IMR-90 (cell line): Measurements from ENCODE around the gene TELO2. TPM values are rescaled to one million over a fixed set of nuclear protein-coding genes. Genes with fewer than 3 reads are reported as not detected.

Source experiments
- ATAC-seq: fragments of 200-7000 bp; cut with Tn5 transposase; 2 replicates; pipeline ENCODE4 v1.9.1; 2020; ENCODE audit warnings: low read depth, mild to moderate bottlenecking, moderate library complexity
- BruUV-seq: library from RNA; stranded (reverse); fragments of 400-500 nt; replicated peaks from 2 replicates; lab custom pipeline; 2021; lab: Mats Ljungman, UMichigan
- CTCF ChIA-PET: fragments of 300-600 bp; formaldehyde crosslinking; extraction: SDS; loops from one replicate; lab custom pipeline; 2021; ENCODE audit warnings: antibody characterized with exemption; lab: Yijun Ruan, JAX
- POLR2A ChIA-PET: fragments of 300-600 bp; sonication (Branson Sonifier 250); formaldehyde crosslinking; loops from one replicate; lab custom pipeline; 2022; ENCODE audit warnings: antibody characterized with exemption; ENCODE audit not compliant: unreplicated experiment; lab: Charles Lee
- DNase-seq: peaks from one replicate; pipeline ENCODE4 v3.0.0; 2013
- H2AFZ ChIP-seq: replicated peaks from 2 replicates; pipeline ENCODE3; 2013; ENCODE audit warnings: low read length, mild to moderate bottlenecking; ENCODE audit not compliant: poor library complexity
- H2AK5ac ChIP-seq: 2 replicates; pipeline ENCODE4 v1.6.1; 2013; ENCODE audit warnings: low read depth, low read length, inconsistent platforms
- H2AK9ac ChIP-seq: replicated peaks from 2 replicates; pipeline ENCODE3; 2013; ENCODE audit warnings: mild to moderate bottlenecking, low read depth, low read length, moderate library complexity; ENCODE audit not compliant: poor library complexity
- H2BK120ac ChIP-seq: 2 replicates; pipeline ENCODE4 v1.6.1; 2013; ENCODE audit warnings: low read depth, low read length, inconsistent platforms
- H2BK15ac ChIP-seq: 3 replicates; pipeline ENCODE4 v1.6.1; 2013; ENCODE audit warnings: low read depth, low read length, inconsistent platforms
- H2BK20ac ChIP-seq: 2 replicates; pipeline ENCODE4 v1.6.1; 2013; ENCODE audit warnings: low read depth, mild to moderate bottlenecking, inconsistent platforms, low read length, moderate library complexity
- H2BK5ac ChIP-seq: 2 replicates; pipeline ENCODE4 v1.6.1; 2013; ENCODE audit warnings: mild to moderate bottlenecking, low read depth, low read length, inconsistent platforms; ENCODE audit not compliant: poor library complexity, severe bottlenecking
- H3K14ac ChIP-seq: replicated peaks from 2 replicates; pipeline ENCODE4 v1.6.1; 2013; ENCODE audit warnings: low read depth, low read length, inconsistent platforms
- H3K18ac ChIP-seq: 2 replicates; pipeline ENCODE4 v1.6.1; 2013; ENCODE audit warnings: low read depth, low read length, control low read depth
- H3K23ac ChIP-seq: 2 replicates; pipeline ENCODE4 v1.6.1; 2013; ENCODE audit warnings: low read depth, low read length, inconsistent platforms
- H3K27ac ChIP-seq: 2 replicates; pipeline ENCODE4 v1.5.1; 2013; ENCODE audit warnings: mild to moderate bottlenecking, control low read depth, low read length; ENCODE audit not compliant: insufficient read depth
- H3K27me3 ChIP-seq: 2 replicates; pipeline ENCODE4 v1.6.1; 2013; ENCODE audit warnings: low read length; ENCODE audit not compliant: control insufficient read depth, insufficient read depth
- H3K36me3 ChIP-seq: 2 replicates; pipeline ENCODE4 v1.6.1; 2013; ENCODE audit warnings: low read length, mixed read lengths; ENCODE audit not compliant: control insufficient read depth, insufficient read depth
- H3K4ac ChIP-seq: 2 replicates; pipeline ENCODE4 v1.6.1; 2013; ENCODE audit warnings: low read depth, low read length, inconsistent platforms
- H3K4me1 ChIP-seq: 2 replicates; pipeline ENCODE4 v1.6.1; 2013; ENCODE audit warnings: low read length, mixed read lengths; ENCODE audit not compliant: control insufficient read depth, insufficient read depth
- H3K4me2 ChIP-seq: 2 replicates; pipeline ENCODE4 v1.6.1; 2013; ENCODE audit warnings: low read depth, mild to moderate bottlenecking, control low read depth, low read length, moderate library complexity
- H3K4me3 ChIP-seq: 2 replicates; pipeline ENCODE4 v1.5.1; 2013; ENCODE audit warnings: low read depth, mild to moderate bottlenecking, control low read depth, low read length, moderate library complexity; ENCODE audit not compliant: insufficient read depth
- H3K56ac ChIP-seq: 2 replicates; pipeline ENCODE4 v1.6.1; 2013; ENCODE audit warnings: low read length, inconsistent platforms; ENCODE audit not compliant: insufficient read depth; ENCODE audit errors: extremely low read depth
- H3K79me1 ChIP-seq, 2 experiments: 2 replicates each; pipeline ENCODE4 v1.6.1; 2013; ENCODE audit warnings: low read length in 2 of 2, inconsistent platforms in 1 of 2, low read depth in 1 of 2
- H3K9ac ChIP-seq: 2 replicates; pipeline ENCODE4 v1.6.1; 2013; ENCODE audit warnings: low read depth, low read length, control low read depth
- H3K9me1 ChIP-seq: 2 replicates; pipeline ENCODE4 v1.6.1; 2013; ENCODE audit warnings: low read length, inconsistent platforms; ENCODE audit not compliant: insufficient read depth
- H3K9me3 ChIP-seq: 2 replicates; pipeline ENCODE4 v1.6.1; 2013; ENCODE audit warnings: low read length; ENCODE audit not compliant: control insufficient read depth, insufficient read depth
- H4K20me1 ChIP-seq: 2 replicates; pipeline ENCODE4 v1.6.1; 2013; ENCODE audit warnings: low read length, inconsistent platforms; ENCODE audit not compliant: insufficient read depth
- H4K5ac ChIP-seq: 2 replicates; pipeline ENCODE4 v1.6.1; 2013; ENCODE audit warnings: mild to moderate bottlenecking, low read depth, low read length, control low read depth
- H4K8ac ChIP-seq, 2 experiments: 2 replicates each; pipeline ENCODE4 v1.6.1; 2013; ENCODE audit warnings: low read depth in 2 of 2, low read length in 2 of 2, control low read depth in 1 of 2, inconsistent platforms in 1 of 2
- H4K91ac ChIP-seq: 2 replicates; pipeline ENCODE4 v1.6.1; 2013; ENCODE audit warnings: low read depth, low read length, inconsistent platforms; ENCODE audit not compliant: insufficient read depth
- BHLHE40 ChIP-seq: fragments of 150-350 bp; IDR thresholded peaks from 2 replicates; pipeline ENCODE4 v1.6.1; 2016; ENCODE audit warnings: mild to moderate bottlenecking, low read depth, low read length
- CEBPB ChIP-seq: IDR thresholded peaks from 2 replicates; pipeline ENCODE4 v1.6.1; 2012; ENCODE audit warnings: low read depth, low read length, improper control_type of control experiment
- CHD1 ChIP-seq: IDR thresholded peaks from 2 replicates; pipeline ENCODE4 v1.6.1; 2012; ENCODE audit warnings: low read depth, low read length, improper control_type of control experiment
- FOS ChIP-seq: fragments of 150-350 bp; IDR thresholded peaks from 2 replicates; pipeline ENCODE4 v1.6.1; 2016; ENCODE audit warnings: low read depth, low read length
- MAFK ChIP-seq: IDR thresholded peaks from 2 replicates; pipeline ENCODE4 v1.6.1; 2012; ENCODE audit warnings: low read depth, low read length, improper control_type of control experiment
- MAZ ChIP-seq: IDR thresholded peaks from 2 replicates; pipeline ENCODE4 v1.6.1; 2012; ENCODE audit warnings: low read depth, mild to moderate bottlenecking, low read length, improper control_type of control experiment, moderate library complexity, borderline replicate concordance
- MXI1 ChIP-seq: IDR thresholded peaks from 2 replicates; pipeline ENCODE4 v1.6.1; 2012; ENCODE audit warnings: low read depth, mild to moderate bottlenecking, low read length, moderate library complexity, borderline replicate concordance
- NFE2L2 ChIP-seq: fragments of 150-350 bp; IDR thresholded peaks from 2 replicates; pipeline ENCODE4 v1.6.1; 2016; ENCODE audit warnings: low read depth, mild to moderate bottlenecking, low read length
- RAD21 ChIP-seq: IDR thresholded peaks from 2 replicates; pipeline ENCODE4 v1.6.1; 2012; ENCODE audit warnings: low read length, improper control_type of control experiment
- RCOR1 ChIP-seq: IDR thresholded peaks from 2 replicates; pipeline ENCODE4 v1.6.1; 2012; ENCODE audit warnings: mild to moderate bottlenecking, low read length, improper control_type of control experiment; ENCODE audit not compliant: insufficient replicate concordance
- RFX5 ChIP-seq: IDR thresholded peaks from 2 replicates; pipeline ENCODE4 v1.8.0; 2012; ENCODE audit warnings: low read depth, mild to moderate bottlenecking, low read length, moderate library complexity
- WGBS, 2 experiments: methylation state at CpG; one replicate each; pipeline versions ENCODE4 v1.1.5 to v1.1.7; 2013; ENCODE audit warnings: missing lambda C conversion rate in 2 of 2; ENCODE audit not compliant: insufficient read length in 1 of 2; ENCODE audit errors: extremely low coverage in 2 of 2; 5-methylcytosine and 5-hydroxymethylcytosine counted together
- dilution Hi-C: fragments of 300-500 bp; cut with HindIII; formaldehyde crosslinking; loops from one replicate; pipeline ENCODE4 v1.14.3; 2018; ENCODE audit warnings: low sequenced_read_pairs; ENCODE audit not compliant: unreplicated experiment
- in situ Hi-C: fragments of 300-500 bp; cut with MboI; formaldehyde crosslinking; loops from 3 replicates; pipeline ENCODE4 v1.14.3; 2019; ENCODE audit warnings: low sequenced_read_pairs, inconsistent platforms, mixed read lengths
- intact Hi-C: fragments of 100-400 bp; cut with micrococcal nuclease; formaldehyde crosslinking; loops from 2 replicates; pipeline ENCODE4 v1.10.0; 2022
- polyA plus RNA-seq, 3 experiments: library from polyadenylated mRNA; depleted of rRNA; stranded (reverse); fragments of >200 nt; gene quantifications; 2 replicates each; pipeline ENCODE4 v1.2.3, GENCODE V29; 2012; ENCODE audit warnings: low replicate concordance in 1 of 3
- total RNA-seq: library from RNA; depleted of rRNA; stranded (reverse); fragments of >200 nt; gene quantifications from 2 replicates; pipeline ENCODE4 v1.2.3, GENCODE V29; 2012
- TF ChIP-seq, protein P1 (sequence below): fragments of 150-350 bp; IDR thresholded peaks from 2 replicates; pipeline ENCODE4 v1.6.1; 2016; ENCODE audit warnings: low read depth, mild to moderate bottlenecking, low read length, moderate library complexity, borderline replicate concordance
- TF ChIP-seq, protein P2 (sequence below): conservative IDR thresholded peaks from 2 replicates; pipeline ENCODE4 v1.5.1; 2012; ENCODE audit warnings: mild to moderate bottlenecking, low read depth, low read length, improper control_type of control experiment

The TELO2 gene
- total and polyA plus RNA-seq, 2 of the 4 experiments (the other 2 are of a cell fraction), result 6.6 to 26.6 TPM

DNA sequence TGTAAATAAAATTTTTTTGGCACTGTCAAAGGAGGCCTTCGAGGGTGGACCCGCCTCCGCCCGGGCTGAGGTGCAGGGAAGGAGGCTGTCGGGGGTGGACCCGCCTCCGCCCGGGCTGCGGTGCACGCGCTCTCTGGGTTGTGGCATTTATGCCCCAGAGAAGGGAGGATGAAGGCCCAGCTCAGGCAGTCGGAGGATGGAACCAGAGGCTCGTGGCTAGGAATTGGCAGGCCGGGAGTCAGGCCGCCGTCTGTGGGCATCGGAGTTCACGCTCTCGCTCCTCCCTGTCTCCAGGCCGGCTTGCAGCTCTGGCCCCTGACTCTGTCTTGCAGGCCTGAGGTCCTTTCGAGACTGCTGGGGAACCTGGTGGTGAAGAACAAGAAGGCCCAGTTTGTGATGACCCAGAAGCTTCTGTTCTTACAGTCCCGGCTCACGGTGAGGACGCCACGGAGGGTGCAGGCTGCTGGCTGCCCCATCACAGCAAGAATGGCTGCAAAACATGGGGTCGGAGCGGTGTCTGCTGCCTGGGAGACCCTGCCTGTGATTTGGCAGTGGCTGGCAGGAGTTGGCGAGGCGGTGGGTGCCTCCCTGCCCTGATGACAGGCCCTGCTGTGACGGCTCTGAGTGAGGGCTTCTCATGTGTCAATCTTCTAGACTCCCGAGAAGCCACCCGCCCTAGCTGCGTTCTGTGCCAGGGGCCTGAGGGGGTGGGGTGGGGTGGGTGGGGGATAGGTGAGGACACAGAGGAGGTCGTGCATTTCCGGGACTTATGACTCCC lies 5.9 kb downstream of the TELO2 start:
- H3K18ac ChIP-seq, result no peak overlapping the region
- no peak overlapping the region for H3K23ac ChIP-seq
- dilution Hi-C loops (no loop called here), intact Hi-C loops (no loop called here), in situ Hi-C loops (no loop called here)
- no peak overlapping the region for H2BK5ac ChIP-seq
- no peak overlapping the region for H2AFZ ChIP-seq
- H3K9me1 ChIP-seq, result no peaks in the 10 kb centered on the region
- no peak overlapping the region for H3K4ac ChIP-seq
- ATAC-seq, result no peak
- TF ChIP-seq, protein P1, sequence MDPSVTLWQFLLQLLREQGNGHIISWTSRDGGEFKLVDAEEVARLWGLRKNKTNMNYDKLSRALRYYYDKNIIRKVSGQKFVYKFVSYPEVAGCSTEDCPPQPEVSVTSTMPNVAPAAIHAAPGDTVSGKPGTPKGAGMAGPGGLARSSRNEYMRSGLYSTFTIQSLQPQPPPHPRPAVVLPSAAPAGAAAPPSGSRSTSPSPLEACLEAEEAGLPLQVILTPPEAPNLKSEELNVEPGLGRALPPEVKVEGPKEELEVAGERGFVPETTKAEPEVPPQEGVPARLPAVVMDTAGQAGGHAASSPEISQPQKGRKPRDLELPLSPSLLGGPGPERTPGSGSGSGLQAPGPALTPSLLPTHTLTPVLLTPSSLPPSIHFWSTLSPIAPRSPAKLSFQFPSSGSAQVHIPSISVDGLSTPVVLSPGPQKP, result no peak
- no peak for TF ChIP-seq RCOR1
- no peak for TF ChIP-seq CEBPB
- TF ChIP-seq, protein P2, sequence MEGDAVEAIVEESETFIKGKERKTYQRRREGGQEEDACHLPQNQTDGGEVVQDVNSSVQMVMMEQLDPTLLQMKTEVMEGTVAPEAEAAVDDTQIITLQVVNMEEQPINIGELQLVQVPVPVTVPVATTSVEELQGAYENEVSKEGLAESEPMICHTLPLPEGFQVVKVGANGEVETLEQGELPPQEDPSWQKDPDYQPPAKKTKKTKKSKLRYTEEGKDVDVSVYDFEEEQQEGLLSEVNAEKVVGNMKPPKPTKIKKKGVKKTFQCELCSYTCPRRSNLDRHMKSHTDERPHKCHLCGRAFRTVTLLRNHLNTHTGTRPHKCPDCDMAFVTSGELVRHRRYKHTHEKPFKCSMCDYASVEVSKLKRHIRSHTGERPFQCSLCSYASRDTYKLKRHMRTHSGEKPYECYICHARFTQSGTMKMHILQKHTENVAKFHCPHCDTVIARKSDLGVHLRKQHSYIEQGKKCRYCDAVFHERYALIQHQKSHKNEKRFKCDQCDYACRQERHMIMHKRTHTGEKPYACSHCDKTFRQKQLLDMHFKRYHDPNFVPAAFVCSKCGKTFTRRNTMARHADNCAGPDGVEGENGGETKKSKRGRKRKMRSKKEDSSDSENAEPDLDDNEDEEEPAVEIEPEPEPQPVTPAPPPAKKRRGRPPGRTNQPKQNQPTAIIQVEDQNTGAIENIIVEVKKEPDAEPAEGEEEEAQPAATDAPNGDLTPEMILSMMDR, result no peak
- no peak for TF ChIP-seq MAZ
- TF ChIP-seq RFX5, result no peak
- no peak for TF ChIP-seq MAFK
- no peak for TF ChIP-seq RAD21
- no peak for TF ChIP-seq FOS
- TF ChIP-seq MXI1, result no peak
- TF ChIP-seq CHD1, result no peak
- TF ChIP-seq NFE2L2, result no peak
- TF ChIP-seq BHLHE40, result no peak
- no peak overlapping the region for H3K4me3 ChIP-seq
- no peaks in the 10 kb centered on the region for H3K27me3 ChIP-seq
- peaks cover 59% of the 10 kb centered on the region for H3K36me3 ChIP-seq
- 98% methylated on average over 20 of the region's 35 CpGs; no CpG with 5 or more reads in 1 of the 2 experiments for WGBS, 2 experiments
- H3K4me2 ChIP-seq, result no peak overlapping the region
- peaks cover 8% of the 10 kb centered on the region for H3K4me1 ChIP-seq
- H2BK20ac ChIP-seq, result no peak overlapping the region
- H2BK15ac ChIP-seq, result no peak overlapping the region
- no peak for DNase-seq
- no peak overlapping the region for H3K14ac ChIP-seq
- H3K56ac ChIP-seq, result no peak overlapping the region
- POLR2A ChIA-PET, result no interaction called here
- no peak overlapping the region for H2AK9ac ChIP-seq
- no peak overlapping the region for H3K27ac ChIP-seq
- H3K79me1 ChIP-seq, result peaks cover 6 to 21% of the 10 kb centered on the region in 2 experiments
- no peak overlapping the region for H4K8ac ChIP-seq
- no peak overlapping the region for H4K91ac ChIP-seq
- H2AK5ac ChIP-seq, result no peak overlapping the region
- BruUV-seq, result no TSS peak
- H2BK120ac ChIP-seq, result no peak overlapping the region
- H3K9ac ChIP-seq, result no peak overlapping the region
- peaks cover 12% of the 10 kb centered on the region; the same call in 1 of the 2 replicates for H4K20me1 ChIP-seq
- no peaks in the 10 kb centered on the region for H3K9me3 ChIP-seq
- CTCF ChIA-PET, result no interaction called here
- no peak overlapping the region for H4K5ac ChIP-seq
